GM18858 (cell line): ENCODE measurements around the gene ZNF385C.

Experiments
- ATAC-seq: cut with Tn5 transposase; IDR thresholded peaks from one replicate; pipeline ENCODE4 v1.9.1; 2021; ENCODE audit not compliant: unreplicated experiment

ZNF385C gene

GRCh38 chr17:41996855-41997164, 101.5 kb downstream of the ZNF385C start:
- no peak for ATAC-seq

DNA sequence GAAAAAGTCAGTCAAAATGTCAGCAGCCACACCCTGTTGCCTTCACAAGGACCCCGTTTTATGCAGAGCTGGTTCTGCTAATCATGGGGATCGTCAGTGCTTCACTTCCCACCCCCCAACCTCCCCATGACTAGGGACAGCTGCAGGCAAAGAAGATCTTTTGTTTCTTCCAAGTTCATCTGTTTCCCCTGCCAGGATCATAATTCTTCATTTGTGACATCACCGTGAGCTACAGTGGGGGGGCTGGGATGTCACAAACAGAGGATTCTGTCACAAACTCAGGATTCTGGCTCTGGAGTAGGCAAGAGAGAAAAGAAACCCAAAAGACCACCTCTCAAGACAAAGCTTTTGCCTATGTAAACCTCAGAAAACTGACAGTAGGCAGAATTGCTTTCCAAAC, 105.7 kb downstream of the ZNF385C start:
- no peak for ATAC-seq

DNA sequence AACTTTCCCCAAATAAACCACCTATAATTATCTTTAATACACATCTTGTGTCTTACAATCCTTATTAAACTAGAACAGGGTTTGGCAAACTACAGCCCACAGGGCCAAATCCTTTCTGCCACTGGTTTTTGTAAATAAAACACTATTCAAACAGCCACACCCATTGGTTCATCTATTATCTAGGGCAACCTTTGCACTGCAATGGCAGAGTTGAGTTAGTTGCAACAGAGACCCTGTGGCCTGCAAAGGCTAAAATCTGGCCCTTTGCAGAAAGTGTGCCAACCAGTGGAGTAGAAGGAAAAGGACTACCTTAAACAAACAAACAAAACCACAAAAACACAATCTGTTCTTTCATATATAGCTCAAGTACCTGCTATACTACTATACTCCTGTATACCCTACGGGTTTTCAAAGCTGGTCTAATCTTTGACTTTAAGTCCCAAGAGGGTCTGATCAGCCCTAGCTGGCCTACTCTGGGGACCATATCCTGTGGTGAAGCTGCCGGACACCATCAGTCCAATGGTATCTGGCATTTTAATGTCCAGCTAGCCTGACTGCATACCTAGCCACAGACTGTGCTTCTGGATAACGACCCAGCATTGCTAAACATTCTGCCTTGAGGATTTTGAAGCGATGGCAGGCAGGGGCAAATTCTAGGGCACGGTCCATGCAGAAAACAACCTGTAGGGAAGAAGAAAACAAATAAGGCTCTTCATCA, 108.4 kb downstream of the ZNF385C start:
- ATAC-seq = no peak

DNA sequence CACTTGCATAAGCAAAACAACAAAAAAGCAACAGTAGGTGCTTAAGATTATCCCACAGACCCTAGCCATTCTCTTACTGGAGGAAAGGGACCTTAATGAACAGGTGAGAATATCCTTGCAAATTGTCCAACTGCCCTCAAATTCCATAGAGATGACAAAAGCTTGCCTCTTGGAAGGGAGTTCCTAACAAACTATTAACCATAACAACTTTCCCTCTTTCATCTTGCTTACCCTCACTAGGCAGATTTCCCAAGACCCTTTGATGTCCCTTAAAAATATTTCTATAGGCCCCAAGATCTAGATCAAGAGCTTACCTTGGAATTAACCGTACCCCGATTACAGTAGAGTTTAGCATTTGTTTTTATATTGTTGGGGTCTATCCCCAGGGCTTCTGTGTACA, 109.9 kb downstream of the ZNF385C start:
- ATAC-seq = no peak

GRCh38 chr17:41987642-41988041, 110.6 kb downstream of the ZNF385C start:
- no peak for ATAC-seq

- ATAC-seq = no peak
Observed at GRCh38 chr17:41986634-41987033, 111.6 kb downstream of the ZNF385C start.

- no peak for ATAC-seq
Observed at GRCh38 chr17:41985919-41986318, 112.4 kb downstream of the ZNF385C start.

DNA sequence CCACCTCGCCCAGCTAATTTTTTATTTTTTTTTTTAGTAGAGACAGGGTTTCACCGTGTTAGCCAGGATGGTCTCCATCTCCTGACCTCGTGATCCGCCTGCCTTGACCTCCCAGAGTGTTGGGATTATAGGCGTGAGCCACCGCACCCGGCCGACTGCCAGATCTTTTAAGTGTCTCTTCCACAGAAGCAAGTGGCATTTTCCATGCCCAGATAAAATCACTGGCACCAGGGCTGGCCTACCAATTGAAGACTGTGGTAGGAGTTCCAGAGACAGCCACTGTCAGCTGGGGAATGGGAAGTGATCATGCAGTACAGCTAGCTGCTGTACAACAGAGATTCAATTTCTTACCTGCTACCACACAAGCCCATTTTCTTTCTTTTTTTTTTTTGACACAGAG, 113.8 kb downstream of the ZNF385C start:
- ATAC-seq = no peak

DNA sequence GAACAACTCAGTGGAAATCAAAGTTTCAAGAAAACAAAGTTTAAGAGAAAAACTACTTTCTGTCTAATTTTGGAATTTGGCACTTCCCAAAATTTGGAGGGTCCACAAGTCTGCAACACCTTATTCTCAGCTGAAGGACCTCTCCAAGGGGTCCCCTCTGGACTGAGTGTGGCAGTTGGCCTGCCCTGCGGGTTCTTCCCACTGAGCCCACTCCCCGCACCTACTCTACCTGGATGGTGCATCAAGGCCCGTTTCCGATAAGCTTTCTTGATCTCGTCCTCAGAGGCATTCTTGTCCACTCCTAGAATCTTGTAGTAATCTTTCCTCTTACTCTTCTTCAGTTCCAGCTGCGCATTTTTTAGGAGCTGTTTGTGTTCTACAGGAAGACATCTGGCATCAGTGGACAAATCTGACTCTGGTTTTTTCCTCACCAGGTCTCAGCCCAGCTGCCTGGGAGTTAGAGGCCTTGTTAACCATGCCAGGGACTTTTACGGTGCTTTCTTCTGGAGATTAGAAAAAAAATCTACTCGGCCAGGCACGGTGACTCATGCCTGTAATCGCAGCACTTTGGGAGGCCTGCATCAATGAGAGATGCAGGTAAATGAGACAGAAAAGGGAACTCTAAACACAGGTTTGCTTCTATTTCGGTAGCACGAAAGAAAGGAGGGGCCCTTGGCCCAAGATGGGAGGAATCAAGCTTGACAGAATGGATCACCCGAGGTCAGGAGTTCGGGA, 116.1 kb downstream of the ZNF385C start:
- ATAC-seq = no peak

GRCh38 chr17:41977991-41978390, 120.3 kb downstream of the ZNF385C start:
- ATAC-seq = no peak

GRCh38 chr17:41976142-41976768, 122.0 kb downstream of the ZNF385C start:
- ATAC-seq = no peak
